Measurements from ENCODE around the gene POLE4. TPM values are rescaled to one million over a fixed set of nuclear protein-coding genes. Genes with fewer than 3 reads are reported as not detected.

Gene POLE4
- total and polyA plus RNA-seq, 2 donors (not counting 1 experiment from before 2014, with no cell fraction given): 23.3 to 53.3 TPM

DNA sequence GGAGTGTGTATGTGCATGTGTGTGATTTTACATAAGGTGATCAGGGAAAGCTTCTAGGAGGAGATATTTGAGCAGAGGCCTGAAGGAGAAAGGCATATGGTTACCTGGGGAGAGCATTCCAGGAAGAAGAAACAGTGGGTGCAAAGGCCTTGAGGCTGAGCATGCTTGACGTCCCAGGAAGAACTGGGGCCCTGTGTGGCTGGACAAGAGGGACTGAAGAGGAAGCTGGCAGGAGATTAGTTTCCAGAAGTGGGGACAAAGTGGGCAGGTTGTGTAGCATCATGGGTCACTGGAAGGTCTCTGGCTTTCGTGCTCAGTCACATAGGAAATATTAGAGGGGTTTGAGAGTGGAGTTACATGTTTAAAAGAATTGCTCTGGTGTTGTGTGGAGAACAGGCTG is 42.0 kb upstream of the POLE4 start:
- DNase-seq: no peak
- ChIA-PET POLR2A (no interaction called here), CTCF (interaction anchor here (0.8 to 1.4 kb wide), 2 partner anchors 284 to 489 kb away, joined by 3 to 6 read pairs; no protein-coding TSS in a partner anchor)
- intact Hi-C loops (cut with micrococcal nuclease): no loop called here
- Histone ChIP-seq H3K9ac (ENCODE audit: low read length) (no peak overlapping the region), H3K27ac (ENCODE audit: low read length in 2 of 2) (no peak overlapping the region), H3K4me2 (replicated peaks; ENCODE audit: low read depth, low read length, poor library complexity, severe bottlenecking) (no peak overlapping the region), H3K4me1 (ENCODE audit: control insufficient read depth in 2 of 2, insufficient read depth in 2 of 2, low read length in 2 of 2) (peaks cover 3 to 7% of the 10 kb centered on the region in 2 donors), H3K27me3 (replicated peaks in 1 of 4; ENCODE audit: control extremely low read depth in 1 of 4, control insufficient read depth in 3 of 4, insufficient read depth in 4 of 4, low read length in 3 of 4) (peaks cover 0 to 23% (median 2%) of the 10 kb centered on the region in 4 experiments), H3K4me3 (ENCODE audit: control extremely low read depth in 1 of 5, extremely low read depth in 1 of 5, insufficient read depth in 1 of 5, low read depth in 2 of 5, low read length in 4 of 5) (no peak overlapping the region), H3K9me3 (ENCODE audit: control extremely low read depth in 1 of 3, control insufficient read depth in 2 of 3, insufficient read depth in 1 of 3, low read length in 2 of 3) (peaks cover 0 to 10% (median 0%) of the 10 kb centered on the region in 3 donors), H4K20me1 (ENCODE audit: control insufficient read depth, insufficient read depth, low read length, poor library complexity, severe bottlenecking) (no peaks in the 10 kb centered on the region), H3K36me3 (replicated peaks in 1 of 2; ENCODE audit: control extremely low read depth in 1 of 2, control insufficient read depth in 1 of 2, extremely low read depth in 1 of 2, insufficient read depth in 2 of 2, low read length in 1 of 2) (no peaks in the 10 kb centered on the region), H2AFZ (ENCODE audit: insufficient read depth, low read depth, low read length, poor library complexity, severe bottlenecking) (no peak overlapping the region), H3K79me2 (ENCODE audit: control insufficient read depth, insufficient read depth, low read length) (no peaks in the 10 kb centered on the region)
- WGBS (ENCODE audit: insufficient coverage): 61% methylated on average over 2 of the region's 2 CpGs
- no peaks in the 10 kb centered on the region for H3K9me3 Mint-ChIP-seq (ENCODE audit: insufficient read depth)
- H3K4me1 Mint-ChIP-seq: peaks cover 15% of the 10 kb centered on the region
- TF ChIP-seq, protein P1, sequence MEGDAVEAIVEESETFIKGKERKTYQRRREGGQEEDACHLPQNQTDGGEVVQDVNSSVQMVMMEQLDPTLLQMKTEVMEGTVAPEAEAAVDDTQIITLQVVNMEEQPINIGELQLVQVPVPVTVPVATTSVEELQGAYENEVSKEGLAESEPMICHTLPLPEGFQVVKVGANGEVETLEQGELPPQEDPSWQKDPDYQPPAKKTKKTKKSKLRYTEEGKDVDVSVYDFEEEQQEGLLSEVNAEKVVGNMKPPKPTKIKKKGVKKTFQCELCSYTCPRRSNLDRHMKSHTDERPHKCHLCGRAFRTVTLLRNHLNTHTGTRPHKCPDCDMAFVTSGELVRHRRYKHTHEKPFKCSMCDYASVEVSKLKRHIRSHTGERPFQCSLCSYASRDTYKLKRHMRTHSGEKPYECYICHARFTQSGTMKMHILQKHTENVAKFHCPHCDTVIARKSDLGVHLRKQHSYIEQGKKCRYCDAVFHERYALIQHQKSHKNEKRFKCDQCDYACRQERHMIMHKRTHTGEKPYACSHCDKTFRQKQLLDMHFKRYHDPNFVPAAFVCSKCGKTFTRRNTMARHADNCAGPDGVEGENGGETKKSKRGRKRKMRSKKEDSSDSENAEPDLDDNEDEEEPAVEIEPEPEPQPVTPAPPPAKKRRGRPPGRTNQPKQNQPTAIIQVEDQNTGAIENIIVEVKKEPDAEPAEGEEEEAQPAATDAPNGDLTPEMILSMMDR (IDR thresholded peaks at IDR 0.05): no peak
- no peak for TF ChIP-seq EZH2 (IDR thresholded peaks at IDR 0.05; ENCODE audit: borderline replicate concordance, insufficient read depth, low read depth, low read length, poor library complexity, severe bottlenecking)
- peaks cover 46% of the 10 kb centered on the region for H3K27me3 Mint-ChIP-seq
- H3K27ac Mint-ChIP-seq: no peak overlapping the region
- ATAC-seq (ENCODE audit: low read depth): no peak
- H3K4me3 Mint-ChIP-seq: no peak overlapping the region

DNA sequence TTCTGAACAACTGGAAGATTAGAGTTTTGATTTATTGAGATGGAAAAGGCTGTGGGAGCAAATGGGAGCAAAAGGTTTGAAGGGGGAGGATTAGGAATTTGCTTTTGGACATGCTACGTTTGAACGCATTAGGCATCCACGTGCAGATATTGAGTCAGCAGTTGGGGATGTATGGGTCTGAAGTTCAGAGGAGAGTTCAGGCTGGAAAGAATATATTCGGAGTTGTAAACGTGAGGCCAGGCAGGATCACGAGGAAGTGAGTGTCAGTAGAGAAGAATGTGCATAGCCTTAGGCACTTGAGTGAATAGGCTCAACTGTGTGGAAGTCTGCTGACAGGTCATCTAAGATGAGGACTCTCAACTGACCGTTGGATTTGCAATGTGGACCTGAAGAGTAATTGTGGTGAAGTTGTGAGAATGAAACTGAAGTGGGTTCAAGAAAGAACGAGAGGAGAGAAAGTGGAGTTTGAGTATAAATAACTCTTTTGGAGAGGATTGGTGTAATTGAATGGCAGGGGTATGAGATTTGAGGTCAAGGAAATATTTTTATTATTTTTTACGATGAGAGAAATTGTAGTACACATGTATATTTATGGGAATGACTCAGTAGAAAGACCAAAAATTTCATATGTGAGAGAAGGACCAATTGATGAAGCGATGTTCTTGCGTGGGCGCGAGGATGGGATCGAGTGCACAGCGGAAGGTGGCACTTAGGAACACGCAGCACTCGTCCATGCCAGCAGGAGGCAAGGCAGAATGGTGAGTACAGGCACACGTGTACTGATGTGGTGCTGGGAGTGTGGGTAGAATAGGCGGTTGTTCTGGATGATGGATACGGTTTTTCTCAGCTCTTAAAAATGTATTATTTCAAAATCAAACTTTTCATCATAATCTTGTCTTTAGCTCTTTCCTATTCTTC is 40.5 kb upstream of the POLE4 start:
- H3K36me3 ChIP-seq (replicated peaks in 1 of 2; ENCODE audit: control extremely low read depth in 1 of 2, control insufficient read depth in 1 of 2, extremely low read depth in 1 of 2, insufficient read depth in 2 of 2, low read length in 1 of 2): no peaks in the 10 kb centered on the region
- no peaks in the 10 kb centered on the region for H3K79me2 ChIP-seq (ENCODE audit: control insufficient read depth, insufficient read depth, low read length)
- DNase-seq (no peak), ATAC-seq (ENCODE audit: low read depth) (no peak)
- no peak overlapping the region for H3K9ac ChIP-seq (ENCODE audit: low read length)
- Mint-ChIP-seq H3K27me3 (peaks cover 32% of the 10 kb centered on the region), H3K4me1 (peaks cover 25% of the 10 kb centered on the region), H3K4me3 (no peak overlapping the region), H3K9me3 (ENCODE audit: insufficient read depth) (no peaks in the 10 kb centered on the region), H3K27ac (no peak overlapping the region)
- TF ChIP-seq, protein P1 (IDR thresholded peaks at IDR 0.05): no peak
- no peak for TF ChIP-seq EZH2 (IDR thresholded peaks at IDR 0.05; ENCODE audit: borderline replicate concordance, insufficient read depth, low read depth, low read length, poor library complexity, severe bottlenecking)
- peaks cover 0 to 10% (median 0%) of the 10 kb centered on the region in 3 donors for H3K9me3 ChIP-seq (ENCODE audit: control extremely low read depth in 1 of 3, control insufficient read depth in 2 of 3, insufficient read depth in 1 of 3, low read length in 2 of 3)
- no peaks in the 10 kb centered on the region for H4K20me1 ChIP-seq (ENCODE audit: control insufficient read depth, insufficient read depth, low read length, poor library complexity, severe bottlenecking)
- no peak overlapping the region for H2AFZ ChIP-seq (ENCODE audit: insufficient read depth, low read depth, low read length, poor library complexity, severe bottlenecking)
- CTCF ChIA-PET: interaction anchor here (0.7 to 4.1 kb wide), 12 partner anchors 18 to 711 kb away, joined by 3 to 27 read pairs (median 9); partner anchors contain the start of gene TACR1
- H3K4me1 ChIP-seq (ENCODE audit: control insufficient read depth in 2 of 2, insufficient read depth in 2 of 2, low read length in 2 of 2): peaks cover 3 to 7% of the 10 kb centered on the region in 2 donors
- no peak overlapping the region for H3K27ac ChIP-seq (ENCODE audit: low read length in 2 of 2)
- H3K4me2 ChIP-seq (replicated peaks; ENCODE audit: low read depth, low read length, poor library complexity, severe bottlenecking): no peak overlapping the region
- POLR2A ChIA-PET: no interaction called here
- WGBS (ENCODE audit: insufficient coverage): 98% methylated on average over 18 of the region's 20 CpGs
- H3K4me3 ChIP-seq (ENCODE audit: control extremely low read depth in 1 of 5, extremely low read depth in 1 of 5, insufficient read depth in 1 of 5, low read depth in 2 of 5, low read length in 4 of 5): no peak overlapping the region
- peaks cover 0 to 8% (median 0%) of the 10 kb centered on the region in 4 experiments for H3K27me3 ChIP-seq (replicated peaks in 1 of 4; ENCODE audit: control extremely low read depth in 1 of 4, control insufficient read depth in 3 of 4, insufficient read depth in 4 of 4, low read length in 3 of 4)
- intact Hi-C loops (cut with micrococcal nuclease): no loop called here

Measured in B cell (primary cell).